ENCODE data around the gene C2CD2. TPM values are rescaled to one million over a fixed set of nuclear protein-coding genes. Genes with fewer than 3 reads are reported as not detected.
"Not testable (repeated sequence)": the region's sequence is repeated elsewhere in the genome, so short reads cannot be mapped to it uniquely, and the experiment has no call there.

The C2CD2 gene
- total RNA-seq, 1 donor from 2014 or later, result 5.3 TPM

DNA sequence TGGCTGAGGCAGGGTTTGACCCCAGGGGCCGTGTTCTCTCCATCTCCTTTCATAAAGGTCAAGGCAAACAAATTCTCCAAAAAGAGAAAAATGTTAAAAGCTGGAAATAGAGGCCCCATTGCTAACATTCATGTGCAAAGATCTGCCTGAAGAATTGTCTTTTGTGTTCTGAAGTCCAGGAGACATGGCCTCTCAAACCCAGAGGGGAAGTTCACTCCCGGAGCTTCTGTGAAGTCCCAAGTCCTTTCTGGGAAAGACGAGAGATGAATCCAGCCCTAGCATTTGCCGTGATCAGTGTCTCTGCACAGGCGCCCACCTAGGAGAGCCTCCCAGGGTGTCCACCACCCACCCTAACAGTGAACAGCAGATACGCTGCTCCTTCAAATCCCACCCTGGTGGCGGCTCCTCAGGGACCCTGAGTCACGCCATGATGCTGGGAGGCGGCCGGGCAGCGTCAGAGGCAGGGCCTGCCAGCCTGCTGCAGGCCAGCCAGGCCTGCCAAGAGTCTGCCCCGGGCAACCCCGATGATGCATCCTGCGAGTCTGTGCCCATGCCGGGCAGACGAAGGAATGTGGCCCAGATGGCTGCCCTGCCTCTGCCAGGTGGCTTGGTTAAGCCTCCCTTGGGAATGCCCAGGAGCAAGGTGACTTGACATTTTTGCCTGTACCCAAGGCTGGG lies 5.2 kb upstream of the C2CD2 start:
- intact Hi-C loops (cut with micrococcal nuclease), result no loop called here

- intact Hi-C loops (cut with micrococcal nuclease), result no loop called here
Measured at GRCh38 chr21:41957991-41958766, 4.4 kb upstream of the C2CD2 start.

- intact Hi-C loops (cut with micrococcal nuclease), result no loop called here
Measured at GRCh38 chr21:41956926-41957729, 3.3 kb upstream of the C2CD2 start.

- intact Hi-C loops (cut with micrococcal nuclease), result no loop called here
Measured at GRCh38 chr21:41955516-41955915, 1.7 kb upstream of the C2CD2 start.

DNA sequence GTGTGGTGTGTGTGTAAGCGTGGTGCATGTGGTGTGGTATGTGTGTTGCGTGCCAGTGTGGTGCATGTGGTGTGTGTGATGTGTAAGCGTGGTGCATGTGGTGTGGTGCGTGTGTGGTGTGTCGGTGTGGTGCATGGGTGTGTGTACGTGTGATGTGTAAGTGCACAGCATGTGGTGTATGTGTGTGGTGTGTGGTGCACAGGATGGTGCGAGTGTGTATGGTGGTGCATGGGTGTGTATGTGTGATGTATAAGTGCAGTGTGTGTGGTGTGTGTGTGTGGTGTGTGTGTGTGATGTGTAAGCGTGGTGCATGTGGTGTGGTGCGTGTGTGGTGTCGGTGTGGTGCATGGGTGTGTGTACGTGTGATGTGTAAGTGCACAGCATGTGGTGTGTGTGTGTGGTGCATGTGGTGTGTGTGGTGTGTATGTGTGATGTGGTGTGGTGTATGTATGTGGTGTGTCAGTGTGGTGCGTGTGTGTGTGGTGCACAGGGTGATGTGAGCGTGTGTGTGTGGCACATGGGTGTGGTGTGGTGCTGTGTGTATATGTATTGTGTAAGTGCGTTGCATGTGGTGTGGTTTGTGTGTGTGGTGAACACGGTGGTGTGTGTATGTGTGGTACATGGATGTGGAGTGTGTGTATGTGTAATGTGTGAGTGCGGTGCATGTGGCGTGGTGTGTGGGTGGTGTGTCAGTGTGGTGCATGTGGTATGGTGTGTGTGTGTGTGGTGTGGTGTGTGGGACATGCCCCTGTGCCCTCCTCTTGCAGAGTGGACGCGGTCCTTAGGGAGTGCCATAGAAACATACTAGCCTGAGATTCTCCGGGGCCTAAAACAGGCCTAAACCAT lies 1.1 kb upstream of the C2CD2 start:
- intact Hi-C loops (cut with micrococcal nuclease), result no loop called here

DNA sequence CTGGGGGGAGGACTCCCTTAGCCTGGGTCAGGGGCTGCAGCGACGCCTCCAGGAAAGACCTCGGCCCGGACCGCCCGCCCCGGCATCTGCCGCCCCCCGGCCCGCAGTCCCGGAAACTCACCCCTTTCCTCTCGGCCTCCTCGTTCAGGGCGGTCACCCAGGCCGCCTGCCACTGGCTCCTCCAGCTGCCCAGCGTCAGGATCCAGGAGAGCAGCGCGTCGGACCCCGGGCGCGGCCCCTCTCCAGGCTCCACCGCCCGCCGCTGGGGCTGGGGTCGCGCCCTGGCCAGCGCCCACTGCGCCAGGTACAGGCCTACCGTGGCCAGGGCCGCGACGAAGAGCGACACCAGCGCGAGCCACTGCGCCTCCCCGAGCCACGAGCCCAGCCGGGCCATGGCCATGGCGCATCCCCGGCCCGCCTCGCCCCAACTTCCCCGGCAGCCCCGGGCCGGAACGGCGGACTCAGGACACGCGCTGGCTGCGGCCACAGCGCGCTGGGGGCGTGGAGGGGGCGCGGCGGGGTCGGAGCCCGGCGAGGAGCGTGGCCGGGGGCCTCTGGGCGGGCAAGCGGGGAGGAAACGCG lies 478 bp downstream of the C2CD2 start:
- intact Hi-C loops (cut with micrococcal nuclease), result no loop called here

DNA sequence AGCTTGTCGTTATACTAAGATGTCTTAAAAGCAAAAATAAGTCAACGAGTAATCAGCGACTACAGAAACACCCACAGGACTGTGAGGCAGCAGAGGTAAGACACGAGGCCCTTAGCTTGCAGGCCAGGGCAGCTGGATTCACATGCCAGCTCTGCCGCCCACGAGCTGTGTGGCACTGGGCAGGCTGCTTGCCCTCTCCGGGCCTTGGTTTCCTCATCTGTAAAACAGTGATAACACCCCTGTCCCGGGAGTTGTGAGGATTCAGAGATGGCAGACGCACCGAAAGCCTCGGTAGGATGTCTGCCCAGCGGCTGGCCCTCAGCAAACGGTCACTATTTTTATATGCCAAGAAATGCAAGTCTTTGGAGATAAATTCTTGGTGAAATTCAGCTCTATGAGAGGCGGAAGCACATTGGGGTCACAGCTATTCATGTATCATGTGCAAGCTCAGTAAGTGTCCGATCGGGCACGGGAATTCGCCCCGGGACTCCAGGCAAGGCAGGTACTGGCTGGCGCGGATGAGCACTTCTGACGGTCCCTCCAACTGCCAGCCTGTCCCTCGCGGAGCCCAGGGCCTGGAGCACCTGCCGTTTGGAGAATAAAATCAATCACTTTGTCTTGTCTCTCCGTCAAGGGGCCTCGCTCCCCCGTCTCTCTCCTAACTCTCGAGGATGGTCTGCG lies 1.1 kb downstream of the C2CD2 start:
- intact Hi-C loops (cut with micrococcal nuclease), result no loop called here

DNA sequence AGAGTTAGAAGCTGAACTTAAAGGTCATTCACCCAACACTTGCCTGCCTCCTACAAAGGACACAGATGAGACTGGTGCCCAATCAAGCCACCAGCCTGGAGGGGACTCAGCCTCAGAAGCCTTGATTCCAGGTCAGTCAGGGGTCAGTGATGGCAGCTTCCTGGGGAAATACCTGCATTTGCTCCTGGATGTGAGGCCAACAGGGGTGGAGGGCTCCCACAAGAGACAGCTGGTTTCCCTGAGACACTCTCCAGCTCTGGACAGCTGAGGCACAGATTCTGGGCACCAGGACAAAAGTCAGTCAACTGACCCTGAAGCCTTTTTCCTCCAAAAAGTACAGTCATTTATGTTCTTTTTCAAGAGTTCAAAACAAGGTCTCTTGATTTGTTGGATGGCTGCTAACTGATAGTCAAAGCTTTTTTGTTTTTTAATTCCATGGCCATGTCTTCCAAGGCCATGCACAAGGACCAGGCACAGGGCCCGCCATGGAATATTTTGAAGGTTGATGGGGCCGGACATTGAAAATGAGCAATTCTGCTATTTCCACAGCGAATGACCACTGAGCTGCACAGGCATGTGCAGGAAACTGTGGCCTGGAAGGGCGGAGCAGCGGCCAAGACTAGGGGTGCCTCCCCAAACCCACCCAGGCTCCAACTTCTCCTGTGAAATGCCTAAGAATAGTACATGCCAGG lies 1.8 kb downstream of the C2CD2 start:
- intact Hi-C loops (cut with micrococcal nuclease), result no loop called here

DNA sequence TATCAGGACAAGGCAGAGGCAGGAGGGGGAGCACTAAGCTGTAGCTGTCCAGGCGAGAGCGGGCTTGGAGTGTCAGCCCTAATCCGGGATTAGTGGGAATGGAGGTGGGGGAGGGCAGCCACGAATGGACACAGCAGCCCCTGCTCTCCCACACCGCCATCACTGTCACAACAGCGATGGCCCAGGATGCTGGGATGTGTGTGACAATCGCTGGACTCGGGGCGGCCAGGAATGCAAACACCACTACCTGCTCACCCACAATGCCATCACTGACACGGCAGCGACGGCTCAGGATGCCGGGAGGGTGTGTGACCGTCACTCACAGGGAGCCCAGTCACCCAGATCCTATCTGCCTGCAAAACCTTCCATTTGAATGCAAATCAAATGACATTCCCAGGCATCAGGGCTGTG lies 2.9 kb downstream of the C2CD2 start:
- intact Hi-C loops (cut with micrococcal nuclease), result no loop called here

DNA sequence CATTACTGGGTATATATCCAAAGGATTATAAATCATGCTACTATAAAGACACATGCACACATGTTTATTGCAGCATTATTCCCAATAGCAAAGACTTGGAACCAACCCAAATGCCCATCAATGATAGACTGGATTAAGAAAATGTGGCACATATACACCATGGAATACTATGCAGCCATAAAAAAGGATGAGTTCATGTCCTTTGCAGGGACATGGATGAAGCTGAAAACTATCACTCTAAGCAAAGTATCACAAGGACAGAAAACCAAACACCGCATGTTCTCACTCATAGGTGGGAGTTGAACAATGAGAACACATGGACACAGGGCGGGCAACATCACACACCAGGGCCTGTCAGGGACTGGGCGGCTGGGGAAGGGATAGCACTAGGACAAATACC lies 4.2 kb downstream of the C2CD2 start:
- intact Hi-C loops (cut with micrococcal nuclease), result not testable (repeated sequence)

DNA sequence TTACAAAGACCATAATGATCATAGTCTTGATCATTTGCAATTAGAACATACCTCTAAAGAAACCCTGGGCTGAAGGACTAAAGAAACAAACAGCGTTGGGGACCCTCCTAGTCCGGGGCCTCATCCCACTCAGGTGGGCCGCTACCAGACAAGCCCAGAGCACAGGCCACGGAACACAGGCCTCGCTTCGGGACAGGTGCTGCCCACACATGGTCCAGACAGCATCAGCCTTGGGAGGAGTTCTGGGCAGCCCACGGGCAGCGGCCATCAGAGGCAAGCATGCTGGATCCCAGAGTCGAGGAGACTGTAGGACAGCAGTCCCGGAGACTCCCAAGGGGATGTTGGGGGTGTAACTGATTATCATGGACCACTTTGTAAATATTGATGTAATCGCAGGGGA lies 4.9 kb downstream of the C2CD2 start:
- intact Hi-C loops (cut with micrococcal nuclease), result no loop called here

- intact Hi-C loops (cut with micrococcal nuclease), result no loop called here
Measured at GRCh38 chr21:41948078-41948895, 5.5 kb downstream of the C2CD2 start.

DNA sequence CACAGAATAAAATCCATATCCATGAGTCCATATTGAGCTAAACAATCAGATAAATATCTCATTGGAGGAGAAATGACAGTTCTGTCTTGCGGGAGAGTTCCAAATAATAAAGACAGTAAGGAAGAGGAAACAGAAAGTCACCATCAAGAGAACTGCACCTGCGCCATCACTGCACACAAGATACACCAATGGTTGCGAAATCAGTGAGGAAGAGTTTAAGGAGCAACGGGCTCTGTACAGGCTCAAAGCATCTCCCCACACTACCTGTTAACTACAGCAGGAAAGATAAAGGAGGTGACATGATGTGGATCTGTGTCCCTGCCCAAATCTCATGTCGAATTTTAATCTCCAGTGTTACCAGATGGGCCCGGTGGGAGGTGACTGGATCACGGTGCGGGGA lies 7.8 kb downstream of the C2CD2 start:
- intact Hi-C loops (cut with micrococcal nuclease), result no loop called here

- intact Hi-C loops (cut with micrococcal nuclease), result no loop called here
Measured at GRCh38 chr21:41943851-41944250, 10.0 kb downstream of the C2CD2 start.

DNA sequence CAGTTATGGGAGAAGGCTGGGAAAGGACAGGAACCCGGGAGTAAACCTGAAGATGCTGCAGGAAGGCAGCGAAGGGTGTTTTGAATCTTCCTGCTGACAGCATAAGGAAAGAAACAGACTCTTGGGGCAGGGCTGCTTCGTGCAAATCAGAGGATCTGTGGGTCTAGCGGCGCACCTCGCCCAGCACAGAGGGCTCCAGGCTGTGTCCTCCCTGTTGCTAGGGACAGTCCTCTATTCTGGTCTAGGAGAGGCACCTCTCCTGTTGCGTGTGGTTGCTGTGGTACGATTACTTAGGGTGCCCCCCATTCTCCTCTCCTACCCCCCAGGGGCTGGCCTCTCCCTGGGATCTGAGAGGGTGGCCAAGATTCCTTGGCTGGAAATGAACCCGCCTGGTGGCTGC lies 11.4 kb downstream of the C2CD2 start:
- intact Hi-C loops (cut with micrococcal nuclease), result no loop called here

- intact Hi-C loops (cut with micrococcal nuclease), result no loop called here
Measured at GRCh38 chr21:41941941-41942340, 11.9 kb downstream of the C2CD2 start.

DNA sequence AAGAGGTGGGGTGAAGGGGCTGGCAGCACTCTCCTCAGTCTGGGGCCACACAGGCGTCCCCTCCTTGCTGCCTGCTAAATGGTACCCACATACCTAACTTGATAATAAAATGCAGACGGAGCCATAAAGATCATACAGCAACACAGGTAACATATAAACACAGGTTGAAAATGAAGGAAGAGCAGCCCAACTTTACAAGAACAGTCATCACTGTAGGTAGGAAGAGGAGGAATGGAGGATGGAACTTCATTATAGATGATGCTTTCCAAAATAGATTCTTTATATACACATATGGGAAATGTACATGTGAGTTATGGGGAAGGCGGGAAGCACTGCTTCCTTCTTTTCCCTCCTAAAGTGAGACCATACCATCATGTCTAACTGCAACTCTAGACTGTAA lies 13.4 kb downstream of the C2CD2 start:
- intact Hi-C loops (cut with micrococcal nuclease), result no loop called here

DNA sequence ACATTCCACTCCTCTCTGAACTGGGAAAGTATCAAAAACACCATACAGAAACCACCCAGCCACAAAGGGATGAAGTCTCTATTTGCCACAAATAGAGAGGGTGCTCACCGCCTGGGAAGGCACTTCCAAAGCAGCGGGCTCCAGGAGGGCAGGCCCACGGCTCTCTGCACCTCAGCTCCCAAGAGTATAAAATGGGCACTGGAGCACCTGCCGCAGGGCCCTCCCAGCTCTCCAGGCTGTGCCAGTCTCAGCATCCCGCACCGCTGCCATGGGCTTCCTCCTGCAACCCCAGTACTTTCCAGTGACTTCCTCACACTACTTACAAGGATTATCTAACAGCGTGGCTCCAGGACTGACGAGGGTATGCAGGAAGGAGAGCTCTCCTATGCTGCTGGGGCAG lies 14.4 kb downstream of the C2CD2 start:
- intact Hi-C loops (cut with micrococcal nuclease), result no loop called here

Measured in T-helper 2 cell treated with Interferon-gamma antibody and Interleukin-4, amounts not matched to agents 100 ng/mL and 5 ng/mL, for 36 hours (primary cell).